Lower leg skin (tissue), 4 donors: ENCODE data around the gene TXNRD2. TPM values are rescaled to one million over a fixed set of nuclear protein-coding genes. Genes with fewer than 3 reads are reported as not detected.
"Not testable (repeated sequence)": the region's sequence is repeated elsewhere in the genome, so short reads cannot be mapped to it uniquely, and the experiment has no call there.

Experiments
- DNase-seq, 2 donors: peaks; one replicate each; pipeline ENCODE4 v3.0.0-alpha.2; 2019; ENCODE audit warnings: low spot score in 2 of 2
- H3K4me3 ChIP-seq: fragments of 200-600 bp; sonication (generic); 2 replicates; pipeline ENCODE4 v1.5.1; 2017; ENCODE audit warnings: mild to moderate bottlenecking, low read depth; ENCODE audit not compliant: poor library complexity, severe bottlenecking
- CTCF ChIP-seq, 3 donors: fragments of 450-650 bp; IDR thresholded peaks; one replicate each; pipeline ENCODE4 v1.5.1; 2016; ENCODE audit warnings: antibody characterized with exemption in 3 of 3, mild to moderate bottlenecking in 3 of 3, moderate library complexity in 2 of 3
- POLR2A ChIP-seq, 2 donors: fragments of 450-650 bp; IDR thresholded peaks; one replicate each; pipeline ENCODE4 v1.6.1; 2016 to 2017; ENCODE audit warnings: antibody characterized with exemption in 2 of 2, mild to moderate bottlenecking in 1 of 2, moderate library complexity in 1 of 2
- WGBS, 2 donors: methylation state at CpG; one replicate each; pipeline ENCODE4 v1.1.5; 2018; 5-methylcytosine and 5-hydroxymethylcytosine counted together
- intact Hi-C: fragments of 100-400 bp; cut with DNase I; formaldehyde crosslinking; loops from one replicate; pipeline ENCODE4 v1.15.0; 2023; ENCODE audit warnings: low total_unique reads
- total RNA-seq, 4 donors: library from RNA; depleted of rRNA; stranded (reverse); fragments of >200 nt; gene quantifications; one replicate each; pipeline ENCODE4 v1.1.0, GENCODE V29; 2016

The TXNRD2 gene
- total RNA-seq, 4 donors from 2014 or later = 10.9 to 16.8 (median 15.2) TPM

DNA sequence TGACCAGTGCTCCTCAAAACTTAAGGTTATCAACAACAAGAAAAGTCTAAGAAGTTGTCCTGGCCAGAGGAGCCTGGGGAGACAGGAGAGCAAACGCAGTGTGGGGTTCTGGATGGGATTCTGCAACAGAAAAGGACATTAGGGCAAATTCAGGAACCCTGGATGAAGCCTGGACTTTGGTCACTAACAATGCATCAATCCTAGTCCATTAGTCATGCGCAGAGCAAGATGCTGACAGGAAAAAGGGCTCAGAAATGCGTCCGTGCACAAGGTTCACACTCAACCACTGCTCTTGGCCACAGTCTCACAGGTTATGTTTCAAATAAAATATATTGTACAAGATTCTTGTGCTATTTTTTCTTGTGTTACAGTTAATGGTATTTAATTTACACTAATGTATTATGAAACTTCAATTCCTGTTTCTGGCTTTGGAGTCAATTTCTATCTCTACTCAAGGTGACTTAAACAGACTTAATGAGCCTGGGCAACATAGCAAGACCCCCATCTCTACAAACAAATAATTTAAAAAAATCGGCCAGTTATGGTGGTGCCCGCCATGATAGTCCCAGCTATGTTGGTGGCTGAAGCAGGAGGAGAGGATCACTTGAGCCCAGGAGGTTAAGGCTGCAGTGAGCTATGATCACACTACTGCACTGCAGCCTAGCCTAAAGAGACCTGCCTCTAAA is 100.5 kb downstream of the TXNRD2 start:
- no peak for DNase-seq
- 96 to 98% methylated on average over 6 of the region's 6 CpGs for WGBS, 2 donors
- no peak overlapping the region for H3K4me3 ChIP-seq
- intact Hi-C loops = no loop called here
- no peak for TF ChIP-seq POLR2A (IDR thresholded peaks at IDR 0.05)
- TF ChIP-seq CTCF (IDR thresholded peaks at IDR 0.05) = no peak

- WGBS, 2 donors = 88 to 97% methylated on average over 4 of the region's 4 CpGs
Observed at GRCh38 chr22:19840059-19840458, 101.6 kb downstream of the TXNRD2 start.

DNA sequence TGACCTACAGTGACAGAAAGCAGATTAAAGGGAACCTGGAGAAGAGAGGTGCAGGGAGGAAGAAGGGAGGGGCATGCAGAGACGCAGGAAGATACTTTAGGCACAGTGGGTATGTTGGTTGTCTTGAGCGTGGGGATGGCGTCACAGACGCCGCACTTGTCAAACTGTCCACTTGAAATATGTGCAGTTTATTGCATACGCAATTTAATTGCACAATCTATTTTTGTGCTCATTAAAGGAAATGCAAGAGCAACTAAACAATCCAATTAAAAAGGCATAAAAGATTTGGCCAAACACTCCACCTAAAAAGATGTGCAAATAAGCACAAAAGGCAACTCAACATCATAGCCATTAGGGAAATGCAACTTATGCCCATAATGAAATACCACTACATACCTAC is 103.7 kb downstream of the TXNRD2 start:
- intact Hi-C loops = no loop called here
- DNase-seq = no peak
- WGBS, 2 donors = 92 to 93% methylated on average over 6 of the region's 6 CpGs
- no peak overlapping the region for H3K4me3 ChIP-seq
- TF ChIP-seq CTCF (IDR thresholded peaks at IDR 0.05) (no peak), POLR2A (IDR thresholded peaks at IDR 0.05) (no peak)

More at GRCh38 chr22:19840059-19840458, 101.6 kb downstream of the TXNRD2 start:
- no peak overlapping the region for H3K4me3 ChIP-seq
- DNase-seq = no peak
- intact Hi-C loops = no loop called here
- TF ChIP-seq CTCF (IDR thresholded peaks at IDR 0.05) (no peak), POLR2A (IDR thresholded peaks at IDR 0.05) (no peak)

- TF ChIP-seq POLR2A (IDR thresholded peaks at IDR 0.05) (no peak), CTCF (IDR thresholded peaks at IDR 0.05) (no peak)
- DNase-seq = no peak
- H3K4me3 ChIP-seq = no peak overlapping the region
- intact Hi-C loops = no loop called here
Observed at GRCh38 chr22:19836512-19836911, 105.1 kb downstream of the TXNRD2 start.

- TF ChIP-seq CTCF (IDR thresholded peaks at IDR 0.05) (no peak), POLR2A (IDR thresholded peaks at IDR 0.05) (no peak)
- no peak overlapping the region for H3K4me3 ChIP-seq
- DNase-seq = no peak
- intact Hi-C loops = no loop called here
Observed at GRCh38 chr22:19834599-19834998, 107.0 kb downstream of the TXNRD2 start.

- H3K4me3 ChIP-seq, DNase-seq, intact Hi-C loops: not testable (repeated sequence)
- 91 to 92% methylated on average over 9 of the region's 9 CpGs for WGBS, 2 donors
Observed at GRCh38 chr22:19833327-19833726, 108.3 kb downstream of the TXNRD2 start.
